ENCODE measurements around the gene SLC5A4. TPM values are rescaled to one million over a fixed set of nuclear protein-coding genes. Genes with fewer than 3 reads are reported as not detected.

SLC5A4 gene
- polyA plus RNA-seq, 1 donor = 2.6 TPM

GRCh38 chr22:32207971-32208480 is 47.1 kb downstream of the SLC5A4 start:
- H3K27me3 ChIP-seq (ENCODE audit: control insufficient read depth, insufficient read depth, low read length) = peaks cover 12% of the 10 kb centered on the region
- no CpG with 5 or more reads among the region's 4 CpGs for WGBS (ENCODE audit: insufficient coverage, low lambda C conversion rate)

DNA sequence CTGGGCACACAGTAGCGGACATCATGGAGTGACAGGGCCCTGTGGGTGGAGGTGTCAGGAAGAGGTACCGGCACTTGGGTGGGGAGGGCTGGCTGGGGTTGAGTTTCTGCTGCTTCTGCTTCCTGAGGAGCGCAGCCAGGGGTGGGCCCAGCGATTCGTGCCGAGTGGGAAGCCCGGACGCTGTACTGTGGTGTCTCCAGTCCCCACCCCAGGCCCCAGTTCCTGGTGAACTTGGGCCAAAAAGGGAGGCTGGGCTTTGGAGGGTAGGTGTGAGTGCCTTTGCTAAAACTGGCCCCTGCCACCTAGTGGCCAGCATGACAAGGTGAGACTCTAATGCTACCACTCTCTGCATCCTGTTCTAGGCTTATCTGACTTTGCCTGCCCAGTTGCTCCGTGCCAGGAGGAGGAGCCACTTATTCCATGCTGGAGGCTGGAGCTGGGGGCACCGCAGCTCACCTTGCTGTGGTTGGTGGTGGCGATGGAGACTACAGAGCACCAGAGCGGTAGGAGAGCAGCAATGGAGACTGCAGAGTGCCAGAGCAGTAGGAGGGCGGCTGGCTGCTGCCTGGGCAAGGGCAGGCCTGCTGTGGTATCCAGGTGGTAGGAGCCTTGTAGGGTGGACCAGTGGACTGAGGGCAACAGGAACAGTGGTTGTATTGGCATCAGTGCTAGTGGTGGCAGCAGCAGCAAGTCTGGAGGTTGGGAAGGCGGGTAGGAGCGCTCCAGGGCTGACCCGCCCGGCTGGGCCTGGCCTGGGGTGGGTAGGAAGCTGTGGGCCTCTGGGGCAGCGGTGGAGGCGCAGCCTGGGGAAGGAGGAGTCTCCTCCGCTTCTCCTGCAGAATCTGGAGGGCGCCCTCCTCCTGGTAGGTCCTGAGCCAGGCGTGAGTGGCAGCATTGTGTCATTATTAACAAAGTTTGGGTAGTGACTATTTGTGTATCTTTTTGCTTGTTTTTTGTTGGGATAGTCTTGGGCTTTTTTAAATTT is 48.1 kb downstream of the SLC5A4 start:
- Histone ChIP-seq H3K4me3 (ENCODE audit: low read length) (no peak overlapping the region), H3K9me3 (ENCODE audit: control insufficient read depth, low read depth, low read length) (no peaks in the 10 kb centered on the region), H3K4me1 (ENCODE audit: control insufficient read depth, insufficient read depth, low read length) (peaks cover 6% of the 10 kb centered on the region), H3K27ac (ENCODE audit: low read length) (no peak overlapping the region), H3K27me3 (ENCODE audit: control insufficient read depth, insufficient read depth, low read length) (peaks cover 16% of the 10 kb centered on the region), H3K36me3 (ENCODE audit: control insufficient read depth, insufficient read depth, low read length) (no peaks in the 10 kb centered on the region)
- peak in 1 of 2 donors; percentile 35 for DNase-seq
- no CpG with 5 or more reads among the region's 22 CpGs for WGBS (ENCODE audit: insufficient coverage, low lambda C conversion rate)

More at GRCh38 chr22:32207971-32208480, 47.1 kb downstream of the SLC5A4 start:
- H3K9me3 ChIP-seq (ENCODE audit: control insufficient read depth, low read depth, low read length) = no peaks in the 10 kb centered on the region
- DNase-seq = no peak
- H3K4me3 ChIP-seq (ENCODE audit: low read length) = no peak overlapping the region
- H3K36me3 ChIP-seq (ENCODE audit: control insufficient read depth, insufficient read depth, low read length) = no peaks in the 10 kb centered on the region
- peaks cover 2% of the 10 kb centered on the region for H3K4me1 ChIP-seq (ENCODE audit: control insufficient read depth, insufficient read depth, low read length)
- no peak overlapping the region for H3K27ac ChIP-seq (ENCODE audit: low read length)

DNA sequence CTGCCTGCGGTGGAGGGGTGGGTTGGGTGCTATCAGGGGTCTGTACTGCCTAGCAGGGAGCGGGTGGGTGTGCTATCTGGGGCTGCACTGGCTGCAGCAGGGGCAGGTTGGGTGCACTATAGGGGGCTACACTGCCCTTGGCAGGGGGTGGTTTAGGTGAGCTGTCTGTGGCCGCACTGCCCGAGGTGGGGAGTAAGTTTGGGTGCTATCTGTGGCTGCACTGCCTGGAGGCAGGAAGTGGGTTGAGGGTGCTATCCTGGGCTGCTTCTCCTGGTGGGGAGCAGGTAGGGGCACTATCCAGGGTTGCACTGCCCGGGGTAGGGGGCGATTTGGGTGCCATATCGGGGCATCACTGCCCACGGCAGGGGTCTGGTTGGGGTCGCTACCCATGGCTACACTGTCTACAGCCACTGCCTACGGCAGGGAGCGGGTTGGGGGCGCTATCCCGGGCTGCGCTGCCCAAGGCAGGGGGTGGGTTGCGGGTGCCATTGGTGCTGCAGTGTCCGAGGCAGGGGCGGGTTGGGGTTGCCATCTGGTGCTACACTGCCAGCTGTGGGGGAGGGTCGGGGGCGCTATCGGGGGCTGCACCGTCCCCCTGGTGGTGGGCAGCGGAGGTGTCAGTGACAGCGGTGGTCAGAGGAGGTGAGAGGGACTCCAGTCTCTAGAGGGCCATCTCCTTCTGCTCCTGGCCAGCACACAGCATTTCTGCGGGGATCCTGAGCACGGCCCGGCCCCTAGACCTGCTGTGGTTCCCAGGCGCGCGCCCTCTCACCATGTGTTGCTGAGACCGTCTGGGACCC is 49.0 kb downstream of the SLC5A4 start:
- no CpG with 5 or more reads among the region's 30 CpGs for WGBS (ENCODE audit: insufficient coverage, low lambda C conversion rate)
- Histone ChIP-seq H3K4me3 (ENCODE audit: low read length) (no peak overlapping the region), H3K27ac (ENCODE audit: low read length) (no peak overlapping the region), H3K4me1 (ENCODE audit: control insufficient read depth, insufficient read depth, low read length) (peaks cover 6% of the 10 kb centered on the region), H3K27me3 (ENCODE audit: control insufficient read depth, insufficient read depth, low read length) (peaks cover 16% of the 10 kb centered on the region), H3K36me3 (ENCODE audit: control insufficient read depth, insufficient read depth, low read length) (no peaks in the 10 kb centered on the region), H3K9me3 (ENCODE audit: control insufficient read depth, low read depth, low read length) (no peaks in the 10 kb centered on the region)
- no peak for DNase-seq

- DNase-seq = peak in 1 of 2 donors; percentile 36
- H3K4me3 ChIP-seq (ENCODE audit: low read length) = peak within 1 kb of the TSS; percentile 6
- no peaks in the 10 kb centered on the region for H3K9me3 ChIP-seq (ENCODE audit: control insufficient read depth, low read depth, low read length)
- peaks cover 6% of the 10 kb centered on the region for H3K4me1 ChIP-seq (ENCODE audit: control insufficient read depth, insufficient read depth, low read length)
- peaks cover 16% of the 10 kb centered on the region for H3K27me3 ChIP-seq (ENCODE audit: control insufficient read depth, insufficient read depth, low read length)
- WGBS (ENCODE audit: insufficient coverage, low lambda C conversion rate) = 80% methylated on average over 1 of the region's 41 CpGs
- no peaks in the 10 kb centered on the region for H3K36me3 ChIP-seq (ENCODE audit: control insufficient read depth, insufficient read depth, low read length)
- no peak within 1 kb of the TSS for H3K27ac ChIP-seq (ENCODE audit: low read length)
Observed at GRCh38 chr22:32204856-32205722, 50.1 kb downstream of the SLC5A4 start, which contains the start of gene RFPL2. RFPL2 (minus strand) TSS chr22:32205073; CDS start chr22:32202451, 2,622 bp downstream.

DNA sequence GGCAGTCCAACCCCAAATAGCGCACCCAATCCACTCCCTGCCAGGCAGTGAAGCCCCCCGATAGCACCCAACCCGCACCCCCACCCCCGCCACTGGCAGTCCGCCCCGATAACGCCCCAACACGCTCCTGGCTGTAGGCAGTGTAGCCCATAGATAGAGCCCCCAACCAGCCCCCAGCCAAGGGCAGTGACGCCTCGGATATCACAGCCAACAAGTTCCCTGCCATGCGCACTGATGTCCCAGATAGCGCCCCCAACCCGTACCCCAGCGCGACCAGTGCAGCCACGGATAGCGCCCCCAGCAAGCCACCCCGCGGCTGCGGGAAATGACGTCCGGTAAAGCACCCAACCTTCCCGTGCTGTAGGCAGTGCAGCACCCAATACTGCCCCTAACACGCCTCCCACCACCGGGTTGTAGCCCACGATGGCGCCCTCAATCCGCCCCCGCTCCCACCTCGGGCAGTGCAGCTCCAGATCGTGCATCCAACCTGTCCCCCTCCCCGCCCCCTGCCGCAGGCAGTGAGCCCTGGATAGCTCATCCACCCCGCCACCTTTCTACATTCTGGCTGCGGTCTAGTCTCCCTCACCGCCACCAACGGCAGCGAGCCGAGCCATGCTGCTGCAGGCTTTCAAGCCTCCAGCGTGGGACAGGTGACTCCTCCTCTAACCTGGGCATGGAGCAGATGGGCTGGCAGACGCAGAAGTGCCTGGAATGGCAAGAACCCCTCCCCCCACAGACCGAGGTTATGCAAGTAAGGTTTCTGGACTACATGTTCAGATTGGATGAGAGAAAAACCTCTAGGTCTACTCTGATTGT is 50.9 kb downstream of the SLC5A4 start:
- DNase-seq = peak in 1 of 2 donors; percentile 16
- Histone ChIP-seq H3K27ac (ENCODE audit: low read length) (no peak overlapping the region), H3K4me3 (ENCODE audit: low read length) (peak overlapping the region; percentile 6), H3K4me1 (ENCODE audit: control insufficient read depth, insufficient read depth, low read length) (peaks cover 6% of the 10 kb centered on the region), H3K27me3 (ENCODE audit: control insufficient read depth, insufficient read depth, low read length) (peaks cover 16% of the 10 kb centered on the region), H3K9me3 (ENCODE audit: control insufficient read depth, low read depth, low read length) (no peaks in the 10 kb centered on the region), H3K36me3 (ENCODE audit: control insufficient read depth, insufficient read depth, low read length) (no peaks in the 10 kb centered on the region)
- no CpG with 5 or more reads among the region's 42 CpGs for WGBS (ENCODE audit: insufficient coverage, low lambda C conversion rate)

DNA sequence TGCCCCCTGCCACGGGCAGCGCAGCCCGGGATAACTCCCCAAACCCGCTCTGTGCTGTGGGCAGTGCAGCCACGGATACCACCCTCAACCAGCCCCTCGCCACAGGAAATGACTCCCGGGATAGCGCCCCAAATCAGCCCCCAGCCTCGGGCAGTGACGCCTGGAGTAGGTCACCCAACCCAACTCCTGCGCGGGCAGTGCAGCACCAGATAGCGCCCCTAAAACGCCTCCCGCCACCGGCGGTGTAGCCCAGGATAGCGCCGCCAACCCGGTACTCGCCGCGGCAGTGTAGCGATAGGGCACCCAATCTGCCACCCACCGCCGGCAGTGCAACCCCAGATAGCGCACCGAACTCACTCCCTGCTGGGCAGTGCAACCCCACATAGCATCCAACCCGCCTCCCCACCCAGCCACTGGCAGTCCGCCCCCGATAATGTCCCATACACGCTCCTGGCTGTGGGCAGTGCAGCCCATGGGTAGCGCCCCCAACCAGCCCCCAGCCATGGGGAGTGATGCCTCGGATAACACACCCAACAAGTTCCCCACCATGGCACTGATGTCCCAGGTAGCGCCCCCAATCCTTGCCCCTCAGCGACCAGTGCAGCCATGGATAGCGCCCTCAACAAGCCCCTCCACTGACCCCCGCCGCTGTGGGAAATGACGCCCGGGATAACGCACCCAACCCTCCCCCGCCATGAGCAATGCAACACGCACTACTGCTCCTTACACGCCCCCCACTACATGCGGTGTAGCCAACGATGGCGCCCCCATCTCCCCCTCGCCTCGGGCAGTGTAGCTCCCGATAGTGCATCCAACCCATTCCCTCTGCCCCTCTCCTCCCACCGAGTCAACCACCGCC is 51.7 kb downstream of the SLC5A4 start:
- Histone ChIP-seq H3K36me3 (ENCODE audit: control insufficient read depth, insufficient read depth, low read length) (no peaks in the 10 kb centered on the region), H3K27ac (ENCODE audit: low read length) (no peak overlapping the region), H3K9me3 (ENCODE audit: control insufficient read depth, low read depth, low read length) (no peaks in the 10 kb centered on the region), H3K4me3 (ENCODE audit: low read length) (peak overlapping the region; percentile 23), H3K4me1 (ENCODE audit: control insufficient read depth, insufficient read depth, low read length) (peaks cover 6% of the 10 kb centered on the region), H3K27me3 (ENCODE audit: control insufficient read depth, insufficient read depth, low read length) (peaks cover 16% of the 10 kb centered on the region)
- WGBS (ENCODE audit: insufficient coverage, low lambda C conversion rate) = no CpG with 5 or more reads among the region's 53 CpGs
- peak in 1 of 2 donors; percentile 17 for DNase-seq

- H3K36me3 ChIP-seq (ENCODE audit: control insufficient read depth, insufficient read depth, low read length) = no peaks in the 10 kb centered on the region
- peak overlapping the region; percentile 23 for H3K4me3 ChIP-seq (ENCODE audit: low read length)
- DNase-seq = peak; percentile 71 to 81
- H3K27ac ChIP-seq (ENCODE audit: low read length) = no peak overlapping the region
- peaks cover 6% of the 10 kb centered on the region for H3K4me1 ChIP-seq (ENCODE audit: control insufficient read depth, insufficient read depth, low read length)
- H3K27me3 ChIP-seq (ENCODE audit: control insufficient read depth, insufficient read depth, low read length) = peaks cover 16% of the 10 kb centered on the region
- WGBS (ENCODE audit: insufficient coverage, low lambda C conversion rate) = no CpG with 5 or more reads among the region's 29 CpGs
- no peaks in the 10 kb centered on the region for H3K9me3 ChIP-seq (ENCODE audit: control insufficient read depth, low read depth, low read length)
Observed at GRCh38 chr22:32202539-32203180, 52.5 kb downstream of the SLC5A4 start.

GRCh38 chr22:32202161-32202538 is 53.0 kb downstream of the SLC5A4 start:
- Histone ChIP-seq H3K27ac (ENCODE audit: low read length) (no peak overlapping the region), H3K36me3 (ENCODE audit: control insufficient read depth, insufficient read depth, low read length) (no peaks in the 10 kb centered on the region), H3K4me1 (ENCODE audit: control insufficient read depth, insufficient read depth, low read length) (peaks cover 6% of the 10 kb centered on the region), H3K9me3 (ENCODE audit: control insufficient read depth, low read depth, low read length) (no peaks in the 10 kb centered on the region), H3K27me3 (ENCODE audit: control insufficient read depth, insufficient read depth, low read length) (peaks cover 16% of the 10 kb centered on the region), H3K4me3 (ENCODE audit: low read length) (no peak overlapping the region)
- no peak for DNase-seq
- no CpG with 5 or more reads among the region's 4 CpGs for WGBS (ENCODE audit: insufficient coverage, low lambda C conversion rate)

Data from large intestine (tissue), 3 donors.